GM12878 (cell line): ENCODE results near the gene CLC. TPM values are rescaled to one million over a fixed set of nuclear protein-coding genes. Genes with fewer than 3 reads are reported as not detected.

Source experiments
- BCL11A ChIP-seq: IDR thresholded peaks from 2 replicates; pipeline ENCODE4 v1.6.1; 2011; ENCODE audit warnings: low read depth, low read length
- CHD1 ChIP-seq: IDR thresholded peaks from 2 replicates; pipeline ENCODE4 v1.6.1; 2012; ENCODE audit warnings: low read depth, low read length, improper control_type of control experiment
- EGR1 ChIP-seq, 2 experiments: IDR thresholded peaks; 1 replicate in 1 of 2; 2 replicates in 1 of 2; pipeline ENCODE4 v1.6.1; 2011 to 2012; ENCODE audit warnings: low read depth in 2 of 2, low read length in 2 of 2, borderline replicate concordance in 1 of 2, mild to moderate bottlenecking in 1 of 2, moderate library complexity in 1 of 2
- EP300 ChIP-seq, 2 experiments: fragments of 150-350 bp in 1 of 2; IDR thresholded peaks; 2 replicates each; pipeline ENCODE4 v1.6.1; 2011 to 2012; ENCODE audit warnings: low read depth in 2 of 2, low read length in 2 of 2, borderline replicate concordance in 1 of 2, improper control_type of control experiment in 1 of 2, inconsistent platforms in 1 of 2; ENCODE audit not compliant: control insufficient read depth in 1 of 2
- IKZF1 ChIP-seq: fragments of 450-650 bp; conservative IDR thresholded peaks from 2 replicates; pipeline ENCODE4 v1.6.1; 2017; ENCODE audit warnings: antibody characterized with exemption, mild to moderate bottlenecking
- NRF1 ChIP-seq: conservative IDR thresholded peaks from 2 replicates; pipeline ENCODE4 v1.6.1; 2011; ENCODE audit warnings: mild to moderate bottlenecking, low read depth, low read length, improper control_type of control experiment
- POLR2A ChIP-seq: IDR thresholded peaks from 2 replicates; pipeline ENCODE4 v1.6.1; 2011; ENCODE audit warnings: low read depth, mild to moderate bottlenecking, low read length
- RCOR1 ChIP-seq: conservative IDR thresholded peaks from 2 replicates; pipeline ENCODE4 v1.6.1; 2012; ENCODE audit warnings: low read depth, low read length, improper control_type of control experiment
- RELB ChIP-seq: fragments of 450-650 bp; IDR thresholded peaks from 2 replicates; pipeline ENCODE4 v1.6.1; 2017; ENCODE audit warnings: low read depth, mild to moderate bottlenecking, moderate library complexity
- REST ChIP-seq: IDR thresholded peaks from 2 replicates; pipeline ENCODE4 v1.6.1; 2012; ENCODE audit warnings: mild to moderate bottlenecking, low read depth, low read length
- SMAD1 ChIP-seq: fragments of 450-650 bp; IDR thresholded peaks from 2 replicates; pipeline ENCODE4 v1.6.1; 2018; ENCODE audit warnings: mild to moderate bottlenecking, low read depth; ENCODE audit not compliant: partially characterized antibody
- SRF ChIP-seq, 2 experiments: IDR thresholded peaks; 2 replicates each; pipeline ENCODE4 v1.6.1; 2011; ENCODE audit warnings: low read depth in 2 of 2, low read length in 2 of 2, mild to moderate bottlenecking in 1 of 2, moderate library complexity in 1 of 2
- SUZ12 ChIP-seq: fragments of 200-600 bp; sonication (generic); IDR thresholded peaks from one replicate; pipeline ENCODE4 v1.6.1; 2018; ENCODE audit warnings: antibody characterized with exemption, mild to moderate bottlenecking; ENCODE audit not compliant: unreplicated experiment
- TARDBP ChIP-seq: IDR thresholded peaks from 2 replicates; pipeline ENCODE4 v1.6.1; 2016; ENCODE audit warnings: borderline replicate concordance
- TCF12 ChIP-seq: IDR thresholded peaks from 2 replicates; pipeline ENCODE4 v1.6.1; 2011; ENCODE audit warnings: low read depth, mild to moderate bottlenecking, low read length
- ZNF274 ChIP-seq: IDR thresholded peaks from one replicate; pipeline ENCODE4 v1.8.0; 2011; ENCODE audit not compliant: insufficient read length, insufficient read depth
- polyA plus RNA-seq, 11 experiments: library from polyadenylated mRNA; depleted of rRNA in 4 of 11; unstranded in 6 of 11; stranded (reverse) in 5 of 11; fragments of >200 nt; fragmentation: Nextera tagmentation in 4 of 11; fragmentation: Illumina TruSeq in 1 of 11; extraction: Ambion mirVana in 4 of 11; extraction: Trizol in 1 of 11; gene quantifications; 1 replicate in 1 of 11; 2 replicates in 10 of 11; pipeline versions ENCODE4 v1.2.1 to v1.2.3, GENCODE V29; 2011 to 2016; ENCODE audit warnings: inconsistent platforms in 2 of 11, missing spikeins in 2 of 11, low read depth in 1 of 11
- total RNA-seq, 4 experiments: library from RNA; depleted of rRNA in 3 of 4; stranded (reverse); fragments of >200 nt in 3 of 4; fragmentation: Illumina TruSeq in 1 of 4; extraction: Trizol in 1 of 4; gene quantifications; 2 replicates each; pipeline versions ENCODE4 v1.2.1 to v1.2.3, GENCODE V29; 2013 to 2021
- TF ChIP-seq, protein P1 (sequence below): fragments of 450-650 bp; IDR thresholded peaks from 2 replicates; pipeline ENCODE4 v1.6.1; 2017; ENCODE audit warnings: borderline replicate concordance
- TF ChIP-seq, protein P2 (sequence below): fragments of 150-350 bp; IDR thresholded peaks from 2 replicates; pipeline ENCODE4 v1.6.1; 2014; ENCODE audit warnings: mild to moderate bottlenecking, low read depth, low read length
- TF ChIP-seq, protein P3 (sequence below): fragments of 450-650 bp; IDR thresholded peaks from 2 replicates; pipeline ENCODE4 v1.6.1; 2017; ENCODE audit warnings: mild to moderate bottlenecking, moderate library complexity

The CLC gene
- total and polyA plus RNA-seq, 10 of the 15 experiments (the other 5 are each of a cell fraction or from before 2014, with no cell fraction given) = 0.18 to 0.36 (median 0.29) TPM; not detected in 4

GRCh38 chr19:39701291-39701690 lies 36.5 kb downstream of the CLC start (continued):
- TF ChIP-seq TARDBP (no peak), EGR1 (IDR thresholded peaks at IDR 0.05; ENCODE audit: borderline replicate concordance in 1 of 2, low read depth in 2 of 2, low read length in 2 of 2) (no peak), SMAD1 (peak; percentile 26), EP300 (IDR thresholded peaks at IDR 0.05; ENCODE audit: borderline replicate concordance in 1 of 2, control insufficient read depth in 1 of 2, low read depth in 2 of 2, low read length in 2 of 2) (peak; percentile 57 to 63; a peak in 2 of 4 replicates), NRF1 (no peak), SRF (IDR thresholded peaks at IDR 0.05; ENCODE audit: low read depth in 2 of 2, low read length in 2 of 2) (no peak), REST (no peak), POLR2A (0 out of 2 replicates have a peak, but pooled peaks have one; percentile 19), TCF12 (no peak), RELB (peak; percentile 70), IKZF1 (peak; percentile 42; the same call in 1 of the 2 replicates), RCOR1 (no peak), ZNF274 (no peak), BCL11A (no peak), SUZ12 (no peak), CHD1 (no peak)
- TF ChIP-seq, protein P1, sequence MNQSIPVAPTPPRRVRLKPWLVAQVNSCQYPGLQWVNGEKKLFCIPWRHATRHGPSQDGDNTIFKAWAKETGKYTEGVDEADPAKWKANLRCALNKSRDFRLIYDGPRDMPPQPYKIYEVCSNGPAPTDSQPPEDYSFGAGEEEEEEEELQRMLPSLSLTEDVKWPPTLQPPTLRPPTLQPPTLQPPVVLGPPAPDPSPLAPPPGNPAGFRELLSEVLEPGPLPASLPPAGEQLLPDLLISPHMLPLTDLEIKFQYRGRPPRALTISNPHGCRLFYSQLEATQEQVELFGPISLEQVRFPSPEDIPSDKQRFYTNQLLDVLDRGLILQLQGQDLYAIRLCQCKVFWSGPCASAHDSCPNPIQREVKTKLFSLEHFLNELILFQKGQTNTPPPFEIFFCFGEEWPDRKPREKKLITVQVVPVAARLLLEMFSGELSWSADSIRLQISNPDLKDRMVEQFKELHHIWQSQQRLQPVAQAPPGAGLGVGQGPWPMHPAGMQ = no peak
- TF ChIP-seq, protein P2, sequence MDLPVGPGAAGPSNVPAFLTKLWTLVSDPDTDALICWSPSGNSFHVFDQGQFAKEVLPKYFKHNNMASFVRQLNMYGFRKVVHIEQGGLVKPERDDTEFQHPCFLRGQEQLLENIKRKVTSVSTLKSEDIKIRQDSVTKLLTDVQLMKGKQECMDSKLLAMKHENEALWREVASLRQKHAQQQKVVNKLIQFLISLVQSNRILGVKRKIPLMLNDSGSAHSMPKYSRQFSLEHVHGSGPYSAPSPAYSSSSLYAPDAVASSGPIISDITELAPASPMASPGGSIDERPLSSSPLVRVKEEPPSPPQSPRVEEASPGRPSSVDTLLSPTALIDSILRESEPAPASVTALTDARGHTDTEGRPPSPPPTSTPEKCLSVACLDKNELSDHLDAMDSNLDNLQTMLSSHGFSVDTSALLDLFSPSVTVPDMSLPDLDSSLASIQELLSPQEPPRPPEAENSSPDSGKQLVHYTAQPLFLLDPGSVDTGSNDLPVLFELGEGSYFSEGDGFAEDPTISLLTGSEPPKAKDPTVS = no peak
- TF ChIP-seq, protein P3, sequence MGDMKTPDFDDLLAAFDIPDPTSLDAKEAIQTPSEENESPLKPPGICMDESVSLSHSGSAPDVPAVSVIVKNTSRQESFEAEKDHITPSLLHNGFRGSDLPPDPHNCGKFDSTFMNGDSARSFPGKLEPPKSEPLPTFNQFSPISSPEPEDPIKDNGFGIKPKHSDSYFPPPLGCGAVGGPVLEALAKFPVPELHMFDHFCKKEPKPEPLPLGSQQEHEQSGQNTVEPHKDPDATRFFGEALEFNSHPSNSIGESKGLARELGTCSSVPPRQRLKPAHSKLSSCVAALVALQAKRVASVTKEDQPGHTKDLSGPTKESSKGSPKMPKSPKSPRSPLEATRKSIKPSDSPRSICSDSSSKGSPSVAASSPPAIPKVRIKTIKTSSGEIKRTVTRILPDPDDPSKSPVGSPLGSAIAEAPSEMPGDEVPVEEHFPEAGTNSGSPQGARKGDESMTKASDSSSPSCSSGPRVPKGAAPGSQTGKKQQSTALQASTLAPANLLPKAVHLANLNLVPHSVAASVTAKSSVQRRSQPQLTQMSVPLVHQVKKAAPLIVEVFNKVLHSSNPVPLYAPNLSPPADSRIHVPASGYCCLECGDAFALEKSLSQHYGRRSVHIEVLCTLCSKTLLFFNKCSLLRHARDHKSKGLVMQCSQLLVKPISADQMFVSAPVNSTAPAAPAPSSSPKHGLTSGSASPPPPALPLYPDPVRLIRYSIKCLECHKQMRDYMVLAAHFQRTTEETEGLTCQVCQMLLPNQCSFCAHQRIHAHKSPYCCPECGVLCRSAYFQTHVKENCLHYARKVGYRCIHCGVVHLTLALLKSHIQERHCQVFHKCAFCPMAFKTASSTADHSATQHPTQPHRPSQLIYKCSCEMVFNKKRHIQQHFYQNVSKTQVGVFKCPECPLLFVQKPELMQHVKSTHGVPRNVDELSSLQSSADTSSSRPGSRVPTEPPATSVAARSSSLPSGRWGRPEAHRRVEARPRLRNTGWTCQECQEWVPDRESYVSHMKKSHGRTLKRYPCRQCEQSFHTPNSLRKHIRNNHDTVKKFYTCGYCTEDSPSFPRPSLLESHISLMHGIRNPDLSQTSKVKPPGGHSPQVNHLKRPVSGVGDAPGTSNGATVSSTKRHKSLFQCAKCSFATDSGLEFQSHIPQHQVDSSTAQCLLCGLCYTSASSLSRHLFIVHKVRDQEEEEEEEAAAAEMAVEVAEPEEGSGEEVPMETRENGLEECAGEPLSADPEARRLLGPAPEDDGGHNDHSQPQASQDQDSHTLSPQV = no peak
